Motor neuron (in vitro differentiated cells): ENCODE results near the gene RETREG2. TPM values are rescaled to one million over a fixed set of nuclear protein-coding genes. Genes with fewer than 3 reads are reported as not detected.

Experiments
- ATAC-seq, 8 experiments: fragments of 200-7000 bp; cut with Tn5 transposase; replicated peaks in 6 of 8; 2 replicates each; pipeline ENCODE4 v1.8.0; 2021; ENCODE audit warnings: mild to moderate bottlenecking in 8 of 8, moderate library complexity in 8 of 8
- H3K27ac ChIP-seq, 2 donors: fragments of 250-450 bp; sonication (Bioruptor Pico); 2 replicates each; pipeline ENCODE4 v1.9.0; 2021; ENCODE audit warnings: antibody characterized with exemption in 2 of 2, mild to moderate bottlenecking in 2 of 2, moderate library complexity in 1 of 2
- H3K4me1 ChIP-seq, 2 donors: fragments of 250-450 bp; sonication (Bioruptor Pico); replicated peaks in 1 of 2; 2 replicates each; pipeline ENCODE4 v1.6.1; 2021; ENCODE audit warnings: antibody characterized with exemption in 2 of 2, mild to moderate bottlenecking in 2 of 2, moderate library complexity in 1 of 2
- H3K4me3 ChIP-seq, 5 donors: fragments of 250-450 bp; sonication (Bioruptor Pico); 2 replicates each; pipeline ENCODE4 v1.9.0; 2021; ENCODE audit warnings: antibody characterized with exemption in 5 of 5, mild to moderate bottlenecking in 5 of 5, moderate library complexity in 4 of 5
- WGBS, 10 experiments: fragments of 450-650 bp; shearing (Covaris generic); methylation state at CpG; one replicate each; pipeline ENCODE4 v1.0.0; 2022; 5-methylcytosine and 5-hydroxymethylcytosine counted together
- in situ Hi-C, 9 experiments: fragments of 400-800 bp; cut with MboI; loops; one replicate each; pipeline ENCODE4 v1.15.0; 2021; ENCODE audit warnings: low sequenced_read_pairs in 9 of 9, low pct_unique_long_range_greater_than_20kb in 2 of 9; ENCODE audit not compliant: unreplicated experiment in 9 of 9
- total RNA-seq, 8 experiments: library from RNA; unstranded; fragments of 300-600 nt; gene quantifications; 2 replicates each; pipeline versions ENCODE4 v1.2.3 to v1.2.4, GENCODE V29; 2022

The RETREG2 gene
- total RNA-seq, 8 experiments from 2014 or later = 41.0 to 102 (median 69.0) TPM

- H3K27ac ChIP-seq = no peak overlapping the region
- 47 to 100% (median 84%) methylated on average over 1 to 6 of the region's 7 CpGs; no CpG with 5 or more reads in 1 of the 10 experiments for WGBS, 10 experiments
- H3K4me3 ChIP-seq = no peak overlapping the region
- ATAC-seq = no peak
- peaks cover 7 to 11% of the 10 kb centered on the region in 2 donors for H3K4me1 ChIP-seq
- in situ Hi-C loops = no loop called here
Measured at GRCh38 chr2:219204425-219205164, 26.5 kb downstream of the RETREG2 start.

- no peak overlapping the region for H3K27ac ChIP-seq
- ATAC-seq = no peak
- H3K4me3 ChIP-seq = no peak overlapping the region
- in situ Hi-C loops = no loop called here
- WGBS, 10 experiments = 72 to 100% (median 89%) methylated on average over 2 to 5 of the region's 5 CpGs
- peaks cover 7 to 11% of the 10 kb centered on the region in 2 donors for H3K4me1 ChIP-seq
Measured at GRCh38 chr2:219205165-219205538, 27.1 kb downstream of the RETREG2 start.

GRCh38 chr2:219205981-219206327 lies 27.9 kb downstream of the RETREG2 start:
- WGBS, 10 experiments = 3 to 45% (median 14%) methylated on average over 2 to 7 of the region's 7 CpGs; no CpG with 5 or more reads in 2 of the 10 experiments
- H3K4me3 ChIP-seq = peak overlapping the region; percentile 54 to 91 (median 57)
- in situ Hi-C loops = no loop called here
- ATAC-seq = no peak
- peak overlapping the region; percentile 83 to 87 for H3K27ac ChIP-seq
- peaks cover 7 to 11% of the 10 kb centered on the region in 2 donors for H3K4me1 ChIP-seq

GRCh38 chr2:219206328-219207133 lies 28.5 kb downstream of the RETREG2 start, which contains the start of gene ZFAND2B:
TSS of gene ZFAND2B (plus strand) at chr2:219206782. CDS start at chr2:219206988, 206 bp downstream.
- peak; percentile 93 to 95 (median 94) for ATAC-seq
- Histone ChIP-seq H3K4me1 (peaks cover 7 to 11% of the 10 kb centered on the region in 2 donors), H3K27ac (peak within 1 kb of the TSS; percentile 83 to 87), H3K4me3 (peak within 1 kb of the TSS; percentile 54 to 91 (median 57))
- WGBS, 10 experiments = 0 to 60% (median 1%) methylated on average over 1 to 8 of the region's 76 CpGs; no CpG with 5 or more reads in 4 of the 10 experiments
- in situ Hi-C loops = no loop called here

- Histone ChIP-seq H3K27ac (peak overlapping the region; percentile 34 to 87), H3K4me1 (peaks cover 7 to 11% of the 10 kb centered on the region in 2 donors), H3K4me3 (peak overlapping the region; percentile 54 to 91 (median 57))
- 0 to 57% (median 24%) methylated on average over 1 to 9 of the region's 22 CpGs; no CpG with 5 or more reads in 5 of the 10 experiments for WGBS, 10 experiments
- in situ Hi-C loops = no loop called here
- peak in 1 of 8 experiments; percentile 9 for ATAC-seq
Measured at GRCh38 chr2:219207134-219207883, 29.2 kb downstream of the RETREG2 start.

- Histone ChIP-seq H3K4me3 (peak overlapping the region in 3 of 5 donors; percentile 55 to 72 (median 57)), H3K4me1 (peaks cover 7 to 11% of the 10 kb centered on the region in 2 donors), H3K27ac (peak overlapping the region in 1 of 2 donors; percentile 87)
- ATAC-seq = no peak
- 57 to 100% (median 84%) methylated on average over 1 to 10 of the region's 17 CpGs; no CpG with 5 or more reads in 1 of the 10 experiments for WGBS, 10 experiments
- in situ Hi-C loops = no loop called here
Measured at GRCh38 chr2:219207884-219208740, 30.0 kb downstream of the RETREG2 start.

- 46 to 95% (median 87%) methylated on average over 1 to 9 of the region's 18 CpGs; no CpG with 5 or more reads in 2 of the 10 experiments for WGBS, 10 experiments
- Histone ChIP-seq H3K27ac (no peak overlapping the region), H3K4me3 (no peak overlapping the region), H3K4me1 (peaks cover 7 to 11% of the 10 kb centered on the region in 2 donors)
- ATAC-seq = no peak
- in situ Hi-C loops = no loop called here
Measured at GRCh38 chr2:219209236-219210195, 31.4 kb downstream of the RETREG2 start.

GRCh38 chr2:219210196-219210885 lies 32.3 kb downstream of the RETREG2 start:
- in situ Hi-C loops = no loop called here
- H3K27ac ChIP-seq = no peak overlapping the region
- 60 to 100% (median 93%) methylated on average over 1 to 14 of the region's 24 CpGs; no CpG with 5 or more reads in 2 of the 10 experiments for WGBS, 10 experiments
- no peak for ATAC-seq
- no peak overlapping the region for H3K4me3 ChIP-seq
- peaks cover 7 to 11% of the 10 kb centered on the region in 2 donors for H3K4me1 ChIP-seq

- in situ Hi-C loops = no loop called here
- Histone ChIP-seq H3K4me3 (no peak overlapping the region), H3K4me1 (peaks cover 7 to 8% of the 10 kb centered on the region in 2 donors), H3K27ac (no peak overlapping the region)
- WGBS, 10 experiments = 67 to 83% methylated on average over 2 to 6 of the region's 9 CpGs; no CpG with 5 or more reads in 8 of the 10 experiments
- no peak for ATAC-seq
Measured at GRCh38 chr2:219210886-219211362, 32.8 kb downstream of the RETREG2 start.

GRCh38 chr2:219213026-219213415 lies 34.9 kb downstream of the RETREG2 start:
- Histone ChIP-seq H3K4me1 (peaks cover 5 to 9% of the 10 kb centered on the region in 2 donors), H3K27ac (no peak overlapping the region), H3K4me3 (no peak overlapping the region)
- in situ Hi-C loops = no loop called here
- no peak for ATAC-seq
- 86 to 100% (median 92%) methylated on average over 1 to 6 of the region's 8 CpGs; no CpG with 5 or more reads in 3 of the 10 experiments for WGBS, 10 experiments
